Effector CD4-positive, alpha-beta T cell (primary cell): Measurements from ENCODE around the gene SIM2.

Experiments used
- DNase-seq: peaks from one replicate; pipeline ENCODE4 v3.0.0-alpha.2; 2020

SIM2 gene

DNA sequence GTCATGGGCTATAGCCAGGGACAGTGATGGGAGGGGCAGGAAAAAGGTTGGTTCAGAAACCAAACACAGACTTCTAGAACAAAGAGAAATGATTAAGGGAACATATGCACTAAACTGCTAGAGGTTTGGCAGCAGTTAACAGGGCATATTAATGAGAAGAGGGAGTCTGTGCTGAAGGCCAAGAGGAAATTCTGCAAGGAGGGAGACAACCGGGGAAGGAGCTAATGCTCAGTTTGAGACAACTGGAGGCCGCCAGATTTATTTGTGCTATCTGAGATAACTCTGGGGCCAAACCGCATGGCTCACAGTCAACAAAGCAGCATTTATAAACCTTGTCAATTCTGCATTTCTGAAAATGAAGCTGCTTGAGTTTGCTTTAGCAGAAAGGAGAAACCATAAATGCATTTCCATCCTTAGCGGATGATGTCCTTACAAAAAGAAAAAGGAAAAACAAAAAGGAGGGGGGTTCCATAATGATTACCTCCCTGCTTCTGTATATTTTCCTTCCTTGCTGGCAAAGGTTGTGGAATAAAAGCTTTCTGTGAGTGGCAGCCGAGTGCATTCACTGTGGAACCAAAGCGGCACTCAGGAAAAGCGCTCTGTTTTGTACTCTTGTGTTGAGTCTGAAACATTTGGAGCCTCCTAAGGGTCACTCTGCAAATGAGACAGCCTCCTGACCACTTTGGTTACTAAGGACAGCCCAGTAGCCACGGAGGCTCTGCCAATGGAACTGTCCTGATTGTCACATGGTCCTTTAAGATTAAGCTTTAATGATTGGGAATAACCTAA lies 70.3 kb downstream of the SIM2 start:
- DNase-seq, result no peak

DNA sequence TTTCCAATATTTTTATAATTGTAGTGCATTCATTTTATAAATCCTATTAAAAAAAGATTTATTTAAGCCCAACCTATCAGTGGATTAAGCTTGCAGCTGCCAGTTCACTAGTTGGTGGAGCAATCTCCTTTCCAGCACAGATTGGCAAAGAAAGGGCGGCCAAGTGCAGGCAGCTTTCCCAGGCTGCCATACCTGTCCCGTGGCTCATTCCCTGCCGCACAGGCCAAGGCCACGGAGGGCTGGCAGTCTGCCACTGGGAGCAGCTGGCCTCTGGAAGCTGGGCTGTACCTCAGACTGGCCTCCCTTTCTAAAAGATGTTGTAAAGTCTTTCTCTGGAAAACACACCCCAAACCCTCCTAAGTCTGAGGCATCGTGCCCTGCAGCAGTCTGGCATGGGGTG lies 74.2 kb downstream of the SIM2 start:
- no peak for DNase-seq

DNA sequence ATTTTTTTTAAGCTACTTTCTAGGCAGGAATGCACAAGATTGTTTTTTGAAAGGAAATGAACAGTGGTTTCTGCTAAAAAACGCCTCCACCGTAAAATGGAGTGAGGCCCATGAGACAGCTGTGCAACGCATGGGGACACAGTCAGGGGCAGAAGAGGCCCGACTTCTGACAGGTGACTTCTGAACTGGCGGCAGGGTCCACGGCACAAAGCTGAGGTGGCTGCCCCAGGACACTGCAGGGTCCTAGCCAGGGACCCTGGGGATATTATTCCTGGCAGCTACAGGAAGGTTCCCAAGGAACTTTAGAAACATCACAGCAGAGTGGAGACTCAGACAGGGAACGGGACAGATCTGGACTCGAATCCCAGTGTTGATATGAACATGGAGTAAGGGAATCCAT lies 75.1 kb downstream of the SIM2 start:
- no peak for DNase-seq

- no peak for DNase-seq
These were observed 78.2 kb downstream of the SIM2 start for GRCh38 chr21:36776981-36777617.

DNA sequence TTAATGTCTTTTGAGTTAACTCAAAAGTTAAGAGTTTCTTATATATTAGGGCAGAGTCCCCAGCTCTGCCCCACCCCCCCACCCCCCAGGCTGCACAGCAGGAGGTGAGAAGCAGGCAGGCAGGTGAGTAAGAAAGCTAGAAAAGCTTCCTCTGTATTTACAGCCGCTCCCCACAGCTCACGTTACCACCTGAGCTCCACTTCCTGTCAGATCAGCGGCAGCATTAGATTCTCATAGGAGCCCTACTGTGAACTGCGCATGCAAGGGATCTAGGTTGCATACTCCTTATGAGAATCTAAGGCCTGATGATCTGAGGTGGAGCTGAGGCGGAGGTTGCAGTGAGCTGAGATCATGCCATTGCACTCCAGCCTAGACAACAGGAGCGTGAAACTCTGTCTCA lies 81.9 kb downstream of the SIM2 start:
- no peak for DNase-seq

DNA sequence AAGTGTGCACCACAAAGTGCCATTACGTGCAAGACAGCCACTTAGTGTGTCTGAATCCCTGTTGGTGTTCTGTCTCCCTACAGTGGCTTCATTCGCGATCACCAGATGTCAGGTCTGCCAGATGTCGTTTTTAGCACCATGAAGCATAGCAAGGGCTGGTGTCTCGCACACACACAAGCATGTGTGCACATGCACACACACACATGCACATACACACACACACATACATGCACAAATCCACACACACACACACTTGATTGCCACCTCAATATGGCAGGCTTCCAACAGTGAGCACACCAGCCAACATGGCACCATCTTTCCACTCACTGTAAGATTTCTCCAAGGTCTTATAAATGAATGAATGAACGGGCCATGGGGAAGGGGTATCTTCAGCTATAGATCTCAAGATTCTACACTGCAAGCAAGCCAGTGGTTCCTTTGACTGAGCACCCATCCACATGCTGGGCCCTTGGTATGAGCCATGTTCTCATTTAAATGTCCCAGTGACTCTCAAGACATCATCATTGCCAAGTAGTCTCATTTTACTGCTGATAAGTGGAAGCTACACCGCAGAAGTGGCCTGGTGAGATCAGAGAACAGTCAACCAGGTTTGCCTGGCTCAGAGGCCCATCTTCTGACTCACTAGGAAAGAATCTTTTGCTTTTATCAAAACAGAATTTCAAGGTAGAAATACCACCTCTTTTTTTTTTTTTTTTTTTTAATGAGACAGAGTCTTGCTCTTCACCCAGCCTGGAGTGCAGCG lies 84.9 kb downstream of the SIM2 start:
- DNase-seq, result no peak

DNA sequence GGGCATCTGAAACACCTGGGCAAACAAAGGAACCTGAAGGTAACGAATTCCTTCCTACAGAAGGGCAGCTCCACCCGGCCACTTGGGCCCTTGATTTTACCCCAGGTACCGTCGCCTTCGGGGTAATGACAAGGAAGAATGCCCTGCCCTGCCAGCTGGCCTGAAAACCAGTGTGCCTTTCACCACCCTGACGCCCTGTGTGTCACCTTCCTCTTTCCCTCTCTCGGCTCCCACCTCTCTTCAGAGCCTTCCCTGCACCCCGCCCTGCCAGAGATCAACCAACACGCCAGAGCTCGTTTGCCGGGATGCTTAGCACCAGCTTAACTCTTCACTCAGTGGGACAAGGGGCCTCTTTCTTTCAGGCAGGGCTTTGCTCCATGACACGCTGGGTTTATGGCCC lies 86.0 kb downstream of the SIM2 start:
- no peak for DNase-seq

DNA sequence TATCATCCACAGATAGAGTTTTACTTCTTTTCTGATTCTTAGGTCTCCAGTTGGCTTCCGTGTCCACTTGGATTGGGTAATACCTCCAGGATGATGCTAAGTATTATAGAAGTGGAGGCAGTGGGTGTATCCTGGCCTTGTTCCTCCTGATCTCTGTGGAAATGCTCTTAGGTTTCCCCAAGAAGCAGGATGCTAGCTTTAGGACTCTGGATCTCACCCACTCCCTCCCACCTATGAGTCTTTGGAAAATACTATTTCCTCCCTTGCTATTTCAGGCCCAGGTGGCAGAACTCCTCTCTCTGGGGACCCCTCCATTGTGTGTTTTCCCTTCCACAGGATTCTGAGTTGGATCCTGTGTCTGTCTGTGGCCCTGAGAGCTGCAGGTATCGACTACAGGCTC lies 86.7 kb downstream of the SIM2 start:
- DNase-seq, result no peak

DNA sequence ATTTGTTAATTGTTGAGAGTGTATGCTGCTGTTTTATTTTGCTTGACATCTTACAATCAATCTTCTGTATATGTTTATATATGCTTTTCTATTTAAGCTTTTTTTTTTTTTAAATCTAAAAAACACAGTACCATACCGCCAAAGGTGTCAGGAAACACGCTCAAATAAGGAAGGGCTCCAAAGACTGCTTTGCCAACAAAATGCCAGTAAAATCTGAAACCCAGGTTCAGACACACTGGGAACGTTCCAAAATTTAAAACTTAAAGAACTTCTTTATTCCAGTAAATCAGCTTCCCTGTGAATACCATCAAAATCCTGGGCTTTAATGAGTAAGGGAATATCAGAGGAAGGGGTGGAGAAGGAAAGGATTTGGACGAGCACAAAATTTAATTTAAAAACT lies 87.3 kb downstream of the SIM2 start:
- DNase-seq, result no peak

DNA sequence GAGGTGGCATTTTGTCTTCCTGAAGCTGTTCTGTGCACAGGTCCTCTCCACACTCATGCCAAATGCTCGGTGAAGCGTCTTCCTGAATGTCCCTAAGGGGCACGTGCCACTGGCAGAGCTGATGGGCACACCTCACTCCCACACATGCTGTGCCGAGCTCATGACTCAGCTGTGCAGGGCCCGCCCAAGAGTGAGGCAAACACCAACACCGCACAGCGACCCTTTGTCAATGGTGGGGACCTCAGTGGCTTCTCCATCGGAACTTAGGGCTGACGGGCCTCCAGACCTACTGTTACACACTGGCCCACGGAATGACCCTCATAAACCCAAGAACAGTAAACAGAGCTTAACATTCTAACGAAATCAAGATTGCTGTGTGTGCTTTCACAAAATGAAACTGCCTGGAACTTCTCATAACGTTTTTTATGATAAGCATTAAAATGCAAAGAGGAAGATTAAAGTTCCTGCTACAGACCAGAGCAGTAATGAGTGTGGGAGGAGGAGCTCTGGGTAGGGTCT lies 89.3 kb downstream of the SIM2 start:
- no peak for DNase-seq

DNA sequence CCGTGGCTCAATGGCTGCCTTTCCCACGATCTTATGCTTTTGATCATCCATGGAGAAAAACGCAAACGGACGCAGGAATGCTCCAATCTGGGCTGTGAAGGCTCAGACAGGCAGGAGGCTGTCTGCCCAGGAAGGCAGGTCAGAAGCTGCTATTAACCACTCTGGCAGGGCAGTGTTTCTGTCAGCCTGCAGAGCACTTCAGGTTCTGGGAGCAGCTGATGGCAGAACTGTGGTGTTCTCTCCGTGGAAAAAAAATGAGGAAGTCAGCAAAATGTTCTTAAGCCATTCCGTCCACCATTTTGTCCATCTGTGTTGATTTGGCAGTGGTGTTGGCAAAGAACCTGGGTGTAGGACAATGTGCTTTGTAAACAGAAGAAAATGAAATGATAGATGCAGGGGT lies 91.7 kb downstream of the SIM2 start:
- no peak for DNase-seq

DNA sequence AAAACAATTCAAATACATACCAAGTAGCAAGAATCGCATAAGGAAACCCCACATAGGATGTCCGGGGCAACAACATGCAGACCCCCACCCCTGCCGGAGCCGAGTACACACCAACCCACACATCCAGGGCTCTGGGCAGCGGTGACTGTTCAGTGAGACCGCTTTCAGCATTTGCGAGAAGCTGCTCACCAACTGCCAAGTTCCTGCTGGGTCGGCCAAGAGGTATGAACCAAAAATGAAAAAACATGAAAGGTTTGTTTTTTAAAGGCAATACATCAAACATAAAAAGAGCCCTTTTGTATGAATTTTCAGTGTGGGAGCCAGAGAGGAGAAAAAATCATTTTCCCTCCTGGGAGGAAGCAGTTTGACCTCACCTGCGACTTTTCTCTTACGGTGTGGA lies 92.3 kb downstream of the SIM2 start:
- no peak for DNase-seq

DNA sequence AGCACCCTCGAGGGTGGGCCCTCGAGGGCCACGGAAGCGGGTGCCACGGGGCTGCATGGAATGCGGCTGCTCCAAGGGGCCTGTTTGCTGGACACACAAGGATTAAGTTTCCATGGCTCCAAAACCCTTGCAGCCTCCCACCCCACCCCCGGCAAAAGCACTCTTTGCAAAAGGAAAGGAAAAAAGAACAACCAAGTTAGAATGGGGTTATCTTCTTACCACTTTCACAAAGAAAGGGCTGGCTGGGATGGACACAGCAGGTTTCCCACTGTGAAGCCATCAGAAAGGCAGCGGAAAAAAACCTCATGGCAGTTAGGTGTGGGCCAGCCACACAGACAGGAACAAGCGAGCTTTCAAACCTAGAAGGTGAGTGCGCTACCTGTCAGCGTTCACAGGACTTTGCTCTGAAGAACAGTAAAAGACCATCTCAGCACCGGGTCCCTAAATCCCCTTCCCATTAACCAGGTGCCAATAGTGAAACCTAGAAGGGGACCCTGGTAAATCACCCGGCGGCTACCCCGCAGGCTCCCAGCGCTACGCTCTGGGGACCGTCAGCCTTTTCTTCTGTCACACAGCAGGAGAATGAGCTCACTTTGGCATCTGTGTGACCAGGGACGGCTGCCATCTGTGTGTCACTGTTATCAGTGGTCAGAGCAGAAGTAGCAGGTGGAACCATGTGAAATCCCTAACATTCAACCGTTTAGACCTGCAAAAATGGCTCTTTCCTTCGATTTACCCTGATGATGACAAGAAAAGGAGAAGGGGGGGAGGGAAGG lies 93.0 kb downstream of the SIM2 start:
- no peak for DNase-seq

GRCh38 chr21:36792505-36792967 lies 93.6 kb downstream of the SIM2 start:
- DNase-seq, result no peak

DNA sequence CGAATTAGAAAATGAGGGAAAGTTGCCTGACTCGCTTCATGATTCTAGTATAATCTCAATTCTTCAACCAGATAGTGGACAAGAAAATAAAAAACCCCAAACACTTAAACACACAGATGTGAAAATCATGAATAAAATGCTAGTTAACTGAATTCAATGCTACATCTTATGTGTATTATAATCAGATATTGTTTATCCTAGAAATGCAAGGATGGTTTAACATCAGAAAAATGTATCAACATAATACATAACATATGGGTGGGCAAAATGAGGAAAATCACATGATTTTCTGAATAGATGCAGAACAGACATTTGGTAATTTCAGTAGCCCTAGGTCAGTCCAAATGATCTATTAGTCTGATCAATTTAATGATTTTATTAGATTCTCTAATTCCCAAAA lies 97.2 kb downstream of the SIM2 start:
- DNase-seq, result no peak

GRCh38 chr21:36798491-36798890 lies 99.6 kb downstream of the SIM2 start:
- DNase-seq, result no peak
